AG08396 (cell line): ENCODE data around the gene STX1A.
A peak's percentile ranks its signal among the peaks of the same experiment; 100 is the strongest.
"Not testable (repeated sequence)": the region's sequence is repeated elsewhere in the genome, so short reads cannot be mapped to it uniquely, and the experiment has no call there.

ENCODE experiments used
- DNase-seq: peaks from one replicate; pipeline ENCODE4 v3.0.0; 2012; ENCODE audit warnings: low spot score, mixed read lengths

STX1A gene

GRCh38 chr7:73735528-73735905 is 16.0 kb upstream of the STX1A start:
- no peak for DNase-seq

- DNase-seq = peak; percentile 81
These were observed 15.4 kb upstream of the STX1A start for GRCh38 chr7:73734619-73735527.

- no peak for DNase-seq
These were observed 12.9 kb upstream of the STX1A start for GRCh38 chr7:73732397-73732796.

DNA sequence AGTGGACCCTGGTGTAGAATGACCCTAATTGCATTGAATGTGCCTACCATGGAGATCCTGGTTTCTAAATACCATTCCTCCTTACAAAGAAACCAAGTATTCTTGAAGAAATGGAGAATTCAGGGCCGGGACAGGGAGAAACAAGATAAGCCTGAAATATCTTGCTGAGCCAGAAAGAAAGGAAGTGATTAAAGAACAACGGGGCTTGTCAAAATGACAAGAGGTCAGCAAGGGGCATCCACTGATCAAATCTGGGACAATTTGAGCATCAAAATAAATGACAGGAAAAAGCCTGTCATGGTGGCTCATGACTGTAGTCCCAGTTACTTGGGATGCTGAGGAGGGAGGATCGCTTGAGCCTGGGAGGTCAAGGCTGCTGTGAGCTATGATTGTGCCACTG is 11.0 kb upstream of the STX1A start:
- DNase-seq = no peak

- DNase-seq = no peak
These were observed 9.1 kb upstream of the STX1A start for GRCh38 chr7:73728551-73728950.

GRCh38 chr7:73727952-73728351 is 8.5 kb upstream of the STX1A start:
- no peak for DNase-seq

DNA sequence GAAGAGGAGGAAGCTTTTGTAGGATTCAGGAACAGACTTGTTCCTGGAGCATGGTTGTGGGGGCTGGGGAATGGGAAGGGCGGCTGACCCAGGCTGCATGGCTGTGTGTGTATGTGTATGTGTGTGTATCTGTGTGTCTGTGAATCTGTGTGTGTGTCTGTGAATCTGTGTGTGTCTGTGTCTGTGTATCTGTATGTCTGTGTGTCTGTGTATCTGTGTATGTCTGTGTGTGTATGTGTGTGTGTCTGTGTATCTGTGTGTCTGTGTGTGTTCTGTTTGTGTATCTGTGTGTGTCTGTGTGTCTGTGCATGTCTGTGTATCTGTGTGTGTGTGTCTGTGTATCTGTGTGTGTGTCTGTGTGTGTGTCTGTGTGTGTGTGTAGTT is 6.6 kb upstream of the STX1A start:
- no peak for DNase-seq

GRCh38 chr7:73723813-73724212 is 4.3 kb upstream of the STX1A start:
- no peak for DNase-seq

- DNase-seq = no peak
These were observed 3.3 kb upstream of the STX1A start for GRCh38 chr7:73722785-73723184.

DNA sequence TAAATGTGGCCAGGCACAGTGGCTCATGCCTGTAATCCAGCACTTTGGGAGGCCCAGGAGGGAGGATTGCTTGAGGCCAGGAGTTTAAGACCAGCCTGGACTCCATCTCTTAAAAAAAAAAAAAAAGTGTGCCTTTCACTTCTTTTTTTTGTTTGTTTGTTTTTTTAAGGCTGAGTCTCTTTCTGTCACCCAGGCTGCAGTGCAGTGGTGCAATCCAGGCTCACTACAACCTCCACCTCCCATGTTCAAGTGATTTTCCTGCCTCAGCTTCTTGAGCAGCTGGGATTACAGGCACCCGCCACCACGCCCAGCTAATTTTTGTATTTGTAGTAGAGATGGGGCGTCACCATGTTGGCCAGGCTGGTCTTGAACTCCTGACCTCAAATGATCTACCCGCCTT is 2.7 kb upstream of the STX1A start:
- not testable (repeated sequence) for DNase-seq

GRCh38 chr7:73721377-73721817 is 1.9 kb upstream of the STX1A start:
- DNase-seq = no peak

- DNase-seq = not testable (repeated sequence)
These were observed 974 bp upstream of the STX1A start for GRCh38 chr7:73720443-73720842.

- no peak for DNase-seq
These were observed 319 bp upstream of the STX1A start for GRCh38 chr7:73719806-73720169.

GRCh38 chr7:73718438-73718881 is 1.0 kb downstream of the STX1A start:
- DNase-seq = no peak

GRCh38 chr7:73717991-73718405 is 1.5 kb downstream of the STX1A start:
- DNase-seq = peak; percentile 79

DNA sequence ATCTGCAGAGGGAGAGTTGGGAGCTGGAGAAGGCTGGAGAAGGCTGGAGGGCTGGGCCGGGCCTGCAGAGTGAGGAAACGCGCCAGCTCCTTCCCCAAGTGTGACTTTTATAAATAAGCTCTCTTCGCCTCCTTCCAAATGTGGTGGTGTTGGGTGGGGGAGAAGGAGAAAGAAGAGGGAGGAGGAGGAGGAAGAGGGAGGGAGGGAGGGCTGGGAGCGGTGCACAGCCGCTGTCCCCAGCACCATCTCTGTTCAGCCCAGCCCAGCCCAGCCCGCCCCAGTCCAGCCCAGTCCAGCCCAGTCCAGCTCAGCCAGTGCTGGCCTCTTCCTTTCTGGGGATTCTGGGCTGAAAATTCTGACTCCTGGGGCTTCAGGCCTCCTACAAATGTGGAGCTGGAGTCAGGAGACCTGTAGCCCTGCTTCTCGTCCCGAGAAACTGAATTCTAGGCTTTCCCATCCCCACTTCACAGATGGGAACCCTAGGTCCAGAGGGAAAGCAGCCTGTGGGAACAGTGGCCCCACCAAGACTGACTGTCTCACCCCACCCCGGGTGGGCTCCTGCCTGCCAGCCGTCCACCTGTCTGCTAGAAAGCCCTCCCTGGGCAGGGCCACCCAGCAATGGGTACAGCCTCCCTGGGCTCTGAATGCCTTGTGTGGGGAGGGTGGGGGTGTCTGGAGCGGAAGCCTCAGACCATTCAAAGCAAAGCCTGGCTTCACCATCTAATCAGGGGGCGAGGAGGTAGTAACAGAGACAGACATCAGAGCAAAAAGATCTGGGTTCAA is 2.3 kb downstream of the STX1A start:
- no peak for DNase-seq

GRCh38 chr7:73716318-73716890 is 3.1 kb downstream of the STX1A start:
- no peak for DNase-seq

DNA sequence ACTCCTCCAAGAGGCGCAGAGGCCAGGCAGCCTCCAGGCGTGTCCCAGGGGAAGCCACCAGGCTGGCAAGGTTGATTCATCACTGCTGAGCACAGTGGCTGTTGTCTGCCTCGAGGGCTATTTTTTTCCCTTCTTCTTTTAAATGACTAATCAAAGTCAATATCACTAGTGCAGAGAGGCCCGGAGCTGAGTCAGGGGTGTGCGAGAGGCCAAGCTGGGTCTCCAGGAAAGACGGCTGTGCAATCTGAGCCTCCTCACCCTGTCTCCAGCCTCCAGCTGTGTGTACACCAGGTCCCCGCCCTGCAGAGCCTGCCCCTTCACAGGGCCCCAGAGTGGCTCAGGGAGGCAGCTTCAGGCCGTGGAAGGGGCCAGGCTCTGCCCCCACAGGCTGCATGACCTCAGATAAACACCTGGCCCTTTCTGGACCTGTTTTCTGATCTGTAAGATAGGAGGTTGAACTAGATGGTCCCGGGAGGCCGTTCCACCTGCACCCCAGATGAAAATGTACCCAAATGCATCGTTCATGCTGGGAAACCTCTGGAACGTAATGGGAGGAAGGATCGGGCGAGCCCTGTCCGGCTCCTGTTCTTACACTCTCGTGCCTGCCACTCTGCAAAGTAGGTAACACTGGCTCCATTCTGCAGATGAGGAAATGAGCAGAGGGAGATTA is 3.7 kb downstream of the STX1A start:
- peak; percentile 91 for DNase-seq

DNA sequence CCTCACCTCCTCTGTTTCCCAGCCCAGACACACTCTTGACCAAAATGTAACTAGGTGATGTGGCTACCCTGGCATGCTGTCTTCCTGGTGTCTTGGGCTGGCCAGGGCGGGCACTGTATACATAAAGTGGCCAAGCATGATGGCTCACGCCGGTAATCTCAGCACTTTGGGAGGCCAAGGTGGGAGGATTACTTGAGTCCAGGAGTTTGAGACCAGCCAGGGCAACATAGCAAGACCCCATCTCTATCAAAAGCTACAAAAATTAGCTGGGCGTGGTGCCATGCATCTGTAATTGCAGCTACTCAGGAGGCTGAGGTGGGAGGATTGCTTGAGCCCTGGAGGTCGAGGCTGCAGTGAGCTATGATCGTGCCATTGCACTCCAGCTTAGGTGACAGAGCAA is 6.2 kb downstream of the STX1A start:
- not testable (repeated sequence) for DNase-seq

GRCh38 chr7:73712773-73713172 is 6.7 kb downstream of the STX1A start:
- no peak for DNase-seq

DNA sequence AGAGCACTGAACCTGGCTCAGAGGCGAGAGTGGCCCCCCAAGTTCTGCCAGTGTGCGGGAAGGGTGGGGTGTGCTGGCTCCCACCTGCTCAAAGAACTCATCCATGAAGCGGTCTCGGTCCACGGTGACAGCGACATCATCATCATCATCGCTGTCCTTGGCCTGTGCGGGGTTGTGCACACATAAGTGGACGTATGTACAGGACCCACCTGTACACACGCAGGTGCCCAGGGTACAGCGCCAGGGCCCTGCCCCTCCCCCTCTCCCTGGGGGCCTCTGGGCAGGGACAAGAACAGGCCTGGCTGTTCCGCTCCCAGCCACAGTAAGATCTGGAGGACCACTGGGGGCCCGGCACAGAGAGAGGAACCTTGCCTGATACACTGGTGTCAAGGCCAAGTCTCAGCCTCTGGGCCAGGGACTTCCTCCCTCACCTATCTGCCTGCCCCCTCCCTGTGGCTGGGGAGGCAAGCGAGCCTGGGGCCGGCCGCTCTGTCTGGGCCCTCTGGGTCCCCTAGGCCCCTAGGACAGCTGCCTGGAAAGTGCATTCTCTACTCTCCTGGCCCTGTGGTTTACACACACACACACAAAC is 10.4 kb downstream of the STX1A start:
- no peak for DNase-seq
